ENCODE results near the gene CEND1.

CEND1 gene

DNA sequence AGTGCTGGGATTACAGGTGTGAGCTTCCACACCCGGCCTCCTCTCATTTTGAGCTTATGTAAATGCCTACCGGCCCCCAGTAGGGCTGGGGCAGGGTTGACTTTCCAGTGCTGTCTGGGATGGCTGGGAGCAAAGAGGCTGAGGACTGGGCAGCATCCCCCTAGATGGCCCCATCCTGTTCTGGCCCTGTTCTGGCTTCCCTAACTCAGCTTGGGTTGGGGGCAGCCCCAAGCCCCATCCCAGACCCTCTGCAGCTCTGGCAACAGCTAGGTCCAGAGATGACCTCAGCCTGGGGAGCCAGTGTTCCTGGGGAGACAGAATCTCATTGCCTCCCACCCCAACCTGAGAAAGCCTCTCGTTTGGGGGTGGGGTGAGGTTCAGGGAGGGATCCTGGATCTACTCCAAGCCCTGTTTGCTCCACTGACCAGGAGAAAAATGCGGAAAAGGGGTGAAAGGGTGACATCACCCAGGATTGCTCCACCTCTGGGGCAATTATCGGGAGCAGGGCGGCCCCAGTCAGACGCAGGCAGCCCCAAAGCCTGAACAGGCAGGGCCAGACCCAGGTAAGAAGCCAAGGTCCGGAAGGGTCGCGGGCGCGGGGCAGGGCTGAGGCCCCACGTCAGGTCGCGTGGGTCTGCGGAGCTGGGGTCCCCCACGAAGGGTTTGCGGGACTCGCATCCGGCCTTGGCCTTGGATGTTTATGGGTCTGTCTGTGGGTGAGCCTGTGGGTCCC lies 28.7 kb upstream of the CEND1 start, which contains the start of gene PNPLA2:
TSS of gene PNPLA2 (plus strand) at position 519 of the 733 bp plus-strand sequence. CDS start 805 bp downstream, outside the sequence.
- H3K9ac ChIP-seq (ENCODE audit: low read depth, low read length) = peak within 1 kb of the TSS; percentile 54
- H3K27me3 ChIP-seq (ENCODE audit: control insufficient read depth, insufficient read depth, low read length) = no peaks in the 10 kb centered on the region
- H3K4me3 ChIP-seq (ENCODE audit: low read depth, low read length) = peak within 1 kb of the TSS; percentile 69
- H3K36me3 ChIP-seq (ENCODE audit: control insufficient read depth, insufficient read depth, low read length) = peaks cover 5% of the 10 kb centered on the region
- no peaks in the 10 kb centered on the region for H3K9me3 ChIP-seq (ENCODE audit: control insufficient read depth, insufficient read depth, low read length)
- peaks cover 2% of the 10 kb centered on the region for H3K4me1 ChIP-seq (ENCODE audit: control insufficient read depth, insufficient read depth, low read length)

GRCh38 chr11:816433-816779 lies 26.5 kb upstream of the CEND1 start:
- Histone ChIP-seq H3K4me1 (ENCODE audit: control insufficient read depth, insufficient read depth, low read length) (peaks cover 2% of the 10 kb centered on the region), H3K9ac (ENCODE audit: low read depth, low read length) (no peak overlapping the region), H3K27me3 (ENCODE audit: control insufficient read depth, insufficient read depth, low read length) (no peaks in the 10 kb centered on the region), H3K36me3 (ENCODE audit: control insufficient read depth, insufficient read depth, low read length) (peaks cover 23% of the 10 kb centered on the region), H3K4me3 (ENCODE audit: low read depth, low read length) (no peak overlapping the region), H3K9me3 (ENCODE audit: control insufficient read depth, insufficient read depth, low read length) (no peaks in the 10 kb centered on the region)

- H3K4me1 ChIP-seq (ENCODE audit: control insufficient read depth, insufficient read depth, low read length) = peaks cover 2% of the 10 kb centered on the region
- H3K9me3 ChIP-seq (ENCODE audit: control insufficient read depth, insufficient read depth, low read length) = no peaks in the 10 kb centered on the region
- H3K9ac ChIP-seq (ENCODE audit: low read depth, low read length) = no peak overlapping the region
- no peak overlapping the region for H3K4me3 ChIP-seq (ENCODE audit: low read depth, low read length)
- H3K36me3 ChIP-seq (ENCODE audit: control insufficient read depth, insufficient read depth, low read length) = peaks cover 27% of the 10 kb centered on the region
- no peaks in the 10 kb centered on the region for H3K27me3 ChIP-seq (ENCODE audit: control insufficient read depth, insufficient read depth, low read length)
These were observed 26.0 kb upstream of the CEND1 start for GRCh38 chr11:815675-816432.

- Histone ChIP-seq H3K36me3 (ENCODE audit: control insufficient read depth, insufficient read depth, low read length) (peaks cover 27% of the 10 kb centered on the region), H3K27me3 (ENCODE audit: control insufficient read depth, insufficient read depth, low read length) (no peaks in the 10 kb centered on the region), H3K9ac (ENCODE audit: low read depth, low read length) (no peak overlapping the region), H3K9me3 (ENCODE audit: control insufficient read depth, insufficient read depth, low read length) (no peaks in the 10 kb centered on the region), H3K4me1 (ENCODE audit: control insufficient read depth, insufficient read depth, low read length) (no peaks in the 10 kb centered on the region), H3K4me3 (ENCODE audit: low read depth, low read length) (no peak overlapping the region)
These were observed 23.7 kb upstream of the CEND1 start for GRCh38 chr11:813456-814096.

DNA sequence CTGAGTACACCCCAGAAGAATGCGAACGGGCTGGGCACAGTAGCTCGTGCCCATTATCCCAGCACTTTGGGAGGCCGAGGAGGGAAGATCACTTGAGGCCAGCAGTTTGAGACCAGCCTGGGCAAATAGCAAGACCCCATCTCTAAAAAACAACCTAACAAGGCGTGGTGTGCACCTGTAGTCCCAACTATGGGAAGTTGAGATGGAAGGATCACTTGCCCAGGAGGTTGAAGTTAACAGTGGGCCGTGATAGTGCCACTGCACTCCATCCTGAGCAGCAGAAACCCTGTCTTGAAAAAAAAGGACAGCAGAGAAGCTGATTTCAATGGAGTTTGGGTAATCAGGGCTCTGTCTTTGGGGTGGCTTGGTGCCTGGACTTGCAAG lies 23.2 kb upstream of the CEND1 start:
- Histone ChIP-seq H3K4me3 (ENCODE audit: low read depth, low read length) (no peak overlapping the region), H3K9ac (ENCODE audit: low read depth, low read length) (no peak overlapping the region)

DNA sequence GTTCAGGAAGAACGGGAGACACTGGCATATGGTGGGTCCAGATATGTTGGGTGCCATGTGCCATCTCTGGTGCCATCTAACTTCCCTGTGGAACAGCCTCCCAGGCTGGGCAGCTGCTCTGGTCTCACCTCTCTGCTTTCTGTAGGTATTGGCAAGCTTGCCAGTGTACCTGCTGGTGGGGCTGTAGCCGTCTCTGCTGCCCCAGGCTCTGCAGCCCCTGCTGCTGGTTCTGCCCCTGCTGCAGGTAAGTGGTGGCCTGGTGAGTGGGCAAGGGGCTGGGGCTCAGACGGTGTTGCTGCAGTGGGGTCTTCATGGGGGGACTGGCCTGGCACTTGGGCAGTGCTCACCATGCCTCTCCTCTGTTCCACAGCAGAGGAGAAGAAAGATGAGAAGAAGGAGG lies 22.5 kb upstream of the CEND1 start:
- Histone ChIP-seq H3K27me3 (ENCODE audit: control insufficient read depth, insufficient read depth, low read length) (no peaks in the 10 kb centered on the region), H3K4me1 (ENCODE audit: control insufficient read depth, insufficient read depth, low read length) (no peaks in the 10 kb centered on the region), H3K9ac (ENCODE audit: low read depth, low read length) (no peak overlapping the region), H3K4me3 (ENCODE audit: low read depth, low read length) (no peak overlapping the region), H3K36me3 (ENCODE audit: control insufficient read depth, insufficient read depth, low read length) (peaks cover 27% of the 10 kb centered on the region), H3K9me3 (ENCODE audit: control insufficient read depth, insufficient read depth, low read length) (no peaks in the 10 kb centered on the region)

More for the DNA sequence above, 23.2 kb upstream of the CEND1 start:
- no peaks in the 10 kb centered on the region for H3K9me3 ChIP-seq (ENCODE audit: control insufficient read depth, insufficient read depth, low read length)
- no peaks in the 10 kb centered on the region for H3K27me3 ChIP-seq (ENCODE audit: control insufficient read depth, insufficient read depth, low read length)
- peaks cover 27% of the 10 kb centered on the region for H3K36me3 ChIP-seq (ENCODE audit: control insufficient read depth, insufficient read depth, low read length)
- H3K4me1 ChIP-seq (ENCODE audit: control insufficient read depth, insufficient read depth, low read length) = no peaks in the 10 kb centered on the region

DNA sequence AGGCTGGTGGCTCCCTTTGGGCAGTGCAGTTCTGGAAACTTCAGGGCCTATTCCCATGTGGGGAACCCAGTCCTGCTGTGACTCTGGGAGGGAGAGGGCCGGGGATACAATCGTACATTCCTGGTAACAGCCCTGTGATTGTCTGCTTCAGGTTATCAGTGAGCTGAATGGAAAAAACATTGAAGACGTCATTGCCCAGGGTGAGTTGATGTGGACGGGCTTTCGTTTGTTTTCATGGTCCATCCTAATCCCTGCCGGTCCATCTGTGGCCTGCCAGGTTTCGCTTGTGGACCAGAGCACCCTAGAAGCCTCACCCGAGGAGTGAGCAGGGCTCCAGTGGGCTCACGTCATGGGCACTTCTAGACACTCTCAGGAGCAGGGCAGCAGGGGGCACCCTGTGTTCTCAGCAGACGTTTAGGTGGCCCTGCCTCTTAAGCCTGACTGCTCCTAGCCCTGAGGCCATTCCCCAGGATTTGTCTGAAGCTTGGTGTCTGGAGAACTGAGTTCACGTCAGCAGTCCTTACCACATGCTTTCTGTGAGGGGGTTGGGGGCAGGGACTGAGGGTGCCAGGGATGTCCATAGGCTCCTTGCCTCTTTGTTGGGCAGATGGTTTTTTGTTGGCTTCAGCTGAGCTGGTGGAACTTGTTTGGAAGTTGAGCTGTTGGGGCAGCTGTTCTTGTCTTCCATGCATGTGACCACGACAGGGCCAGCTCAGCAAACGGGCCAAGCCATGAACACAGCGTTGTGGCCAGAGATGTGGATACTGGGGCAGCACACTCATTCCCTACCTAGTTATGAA lies 21.8 kb upstream of the CEND1 start:
- H3K9me3 ChIP-seq (ENCODE audit: control insufficient read depth, insufficient read depth, low read length) = no peaks in the 10 kb centered on the region
- H3K27me3 ChIP-seq (ENCODE audit: control insufficient read depth, insufficient read depth, low read length) = no peaks in the 10 kb centered on the region
- H3K9ac ChIP-seq (ENCODE audit: low read depth, low read length) = peak overlapping the region; percentile 90
- H3K4me3 ChIP-seq (ENCODE audit: low read depth, low read length) = peak overlapping the region; percentile 97
- peaks cover 27% of the 10 kb centered on the region for H3K36me3 ChIP-seq (ENCODE audit: control insufficient read depth, insufficient read depth, low read length)
- H3K4me1 ChIP-seq (ENCODE audit: control insufficient read depth, insufficient read depth, low read length) = no peaks in the 10 kb centered on the region

DNA sequence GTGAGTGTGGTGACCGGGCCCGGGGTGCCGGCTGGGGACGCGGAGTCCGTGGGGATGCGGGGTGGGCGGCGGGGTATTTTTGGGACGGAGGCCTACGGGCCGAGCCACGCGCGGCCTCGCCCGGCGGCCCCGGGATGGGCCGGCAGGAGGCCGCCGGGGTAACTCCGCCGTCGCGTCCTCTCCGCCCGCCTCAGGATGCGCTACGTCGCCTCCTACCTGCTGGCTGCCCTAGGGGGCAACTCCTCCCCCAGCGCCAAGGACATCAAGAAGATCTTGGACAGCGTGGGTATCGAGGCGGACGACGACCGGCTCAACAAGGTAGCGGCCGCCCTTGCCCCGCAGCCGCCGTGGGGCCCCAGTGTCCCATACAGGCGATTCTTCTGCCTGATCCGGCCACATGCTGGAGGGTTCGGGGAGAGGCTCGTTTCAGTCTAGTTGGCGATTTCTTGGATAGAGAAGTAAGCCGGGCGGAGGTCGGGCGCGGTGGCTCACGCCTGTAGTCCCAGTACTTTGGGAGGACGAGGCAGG lies 20.2 kb upstream of the CEND1 start:
- H3K4me3 ChIP-seq (ENCODE audit: low read depth, low read length) = peak overlapping the region; percentile 97

GRCh38 chr11:809287-810039 lies 19.6 kb upstream of the CEND1 start, which contains the start of gene RPLP2:
TSS of gene RPLP2 (plus strand) at chr11:809967. CDS start at chr11:810235, 268 bp downstream.
- H3K36me3 ChIP-seq (ENCODE audit: control insufficient read depth, insufficient read depth, low read length) = peaks cover 27% of the 10 kb centered on the region
- H3K9me3 ChIP-seq (ENCODE audit: control insufficient read depth, insufficient read depth, low read length) = no peaks in the 10 kb centered on the region
- H3K27me3 ChIP-seq (ENCODE audit: control insufficient read depth, insufficient read depth, low read length) = no peaks in the 10 kb centered on the region
- peaks cover under 1% of the 10 kb centered on the region for H3K4me1 ChIP-seq (ENCODE audit: control insufficient read depth, insufficient read depth, low read length)
- peak within 1 kb of the TSS; percentile 100 for H3K9ac ChIP-seq (ENCODE audit: low read depth, low read length)
- peak within 1 kb of the TSS; percentile 97 for H3K4me3 ChIP-seq (ENCODE audit: low read depth, low read length)

More for the DNA sequence above, 20.2 kb upstream of the CEND1 start:
- peak overlapping the region; percentile 90 for H3K9ac ChIP-seq (ENCODE audit: low read depth, low read length)
- no peaks in the 10 kb centered on the region for H3K9me3 ChIP-seq (ENCODE audit: control insufficient read depth, insufficient read depth, low read length)
- H3K36me3 ChIP-seq (ENCODE audit: control insufficient read depth, insufficient read depth, low read length) = peaks cover 27% of the 10 kb centered on the region
- H3K27me3 ChIP-seq (ENCODE audit: control insufficient read depth, insufficient read depth, low read length) = no peaks in the 10 kb centered on the region
- H3K4me1 ChIP-seq (ENCODE audit: control insufficient read depth, insufficient read depth, low read length) = no peaks in the 10 kb centered on the region

- peak overlapping the region; percentile 100 for H3K9ac ChIP-seq (ENCODE audit: low read depth, low read length)
- H3K27me3 ChIP-seq (ENCODE audit: control insufficient read depth, insufficient read depth, low read length) = no peaks in the 10 kb centered on the region
- no peaks in the 10 kb centered on the region for H3K9me3 ChIP-seq (ENCODE audit: control insufficient read depth, insufficient read depth, low read length)
- peak overlapping the region; percentile 97 for H3K4me3 ChIP-seq (ENCODE audit: low read depth, low read length)
- H3K4me1 ChIP-seq (ENCODE audit: control insufficient read depth, insufficient read depth, low read length) = peaks cover 3% of the 10 kb centered on the region
- H3K36me3 ChIP-seq (ENCODE audit: control insufficient read depth, insufficient read depth, low read length) = peaks cover 26% of the 10 kb centered on the region
These were observed 18.8 kb upstream of the CEND1 start for GRCh38 chr11:808427-809286.
